ENCODE data around the gene SLC15A4.

The SLC15A4 gene

DNA sequence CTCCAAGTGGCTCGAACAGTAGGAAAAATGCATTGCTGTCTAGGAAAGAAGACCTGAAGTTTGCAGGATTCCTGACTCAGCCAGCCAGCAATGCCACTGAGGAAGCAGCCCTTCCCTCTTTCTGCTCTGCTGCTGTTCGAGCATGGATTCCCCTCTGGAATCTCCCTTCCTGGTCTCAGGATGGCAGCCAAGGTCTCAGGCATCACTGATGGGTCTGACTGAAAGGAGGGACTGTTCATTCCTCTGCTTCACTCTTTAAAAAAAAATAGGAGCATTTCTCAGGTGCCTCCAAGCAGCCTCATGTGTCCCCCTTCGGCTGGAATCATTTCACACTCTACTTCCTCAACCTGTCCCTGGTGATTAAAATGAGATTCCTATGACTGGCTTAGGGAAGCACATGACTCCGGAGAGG lies 62.4 kb downstream of the SLC15A4 start:
- H3K4me3 ChIP-seq (ENCODE audit: low read depth, low read length): no peak overlapping the region
- TF ChIP-seq, protein P1, sequence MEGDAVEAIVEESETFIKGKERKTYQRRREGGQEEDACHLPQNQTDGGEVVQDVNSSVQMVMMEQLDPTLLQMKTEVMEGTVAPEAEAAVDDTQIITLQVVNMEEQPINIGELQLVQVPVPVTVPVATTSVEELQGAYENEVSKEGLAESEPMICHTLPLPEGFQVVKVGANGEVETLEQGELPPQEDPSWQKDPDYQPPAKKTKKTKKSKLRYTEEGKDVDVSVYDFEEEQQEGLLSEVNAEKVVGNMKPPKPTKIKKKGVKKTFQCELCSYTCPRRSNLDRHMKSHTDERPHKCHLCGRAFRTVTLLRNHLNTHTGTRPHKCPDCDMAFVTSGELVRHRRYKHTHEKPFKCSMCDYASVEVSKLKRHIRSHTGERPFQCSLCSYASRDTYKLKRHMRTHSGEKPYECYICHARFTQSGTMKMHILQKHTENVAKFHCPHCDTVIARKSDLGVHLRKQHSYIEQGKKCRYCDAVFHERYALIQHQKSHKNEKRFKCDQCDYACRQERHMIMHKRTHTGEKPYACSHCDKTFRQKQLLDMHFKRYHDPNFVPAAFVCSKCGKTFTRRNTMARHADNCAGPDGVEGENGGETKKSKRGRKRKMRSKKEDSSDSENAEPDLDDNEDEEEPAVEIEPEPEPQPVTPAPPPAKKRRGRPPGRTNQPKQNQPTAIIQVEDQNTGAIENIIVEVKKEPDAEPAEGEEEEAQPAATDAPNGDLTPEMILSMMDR (IDR thresholded peaks at IDR 0.05; ENCODE audit: low read depth, low read length, missing control alignments): no peak
- in situ Hi-C loops (cut with HindIII; ENCODE audit: low sequenced_read_pairs): no loop called here
- no peak for DNase-seq (ENCODE audit: low read depth)

DNA sequence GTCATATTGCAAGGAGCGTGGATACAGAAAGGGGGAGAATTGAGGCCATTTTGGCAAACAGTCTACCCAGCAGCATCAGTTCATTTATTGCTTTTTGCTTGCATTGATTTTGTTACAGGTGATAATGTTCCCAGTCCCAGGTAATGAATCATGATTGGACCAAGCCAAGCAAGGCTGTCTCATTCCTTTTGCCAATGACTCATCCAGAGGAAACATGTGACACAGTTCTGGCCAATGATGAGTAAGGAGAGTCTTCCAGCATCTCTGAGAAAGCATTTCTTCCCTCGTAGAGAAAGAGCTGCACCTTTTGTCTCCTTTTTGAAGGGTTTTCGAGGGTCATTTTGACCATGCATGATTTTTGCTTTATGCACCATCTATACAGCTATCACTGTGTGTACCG lies 68.2 kb downstream of the SLC15A4 start:
- in situ Hi-C loops (cut with HindIII; ENCODE audit: low sequenced_read_pairs): no loop called here
- no peak for DNase-seq (ENCODE audit: low read depth)
- TF ChIP-seq, protein P1 (IDR thresholded peaks at IDR 0.05; ENCODE audit: low read depth, low read length, missing control alignments): no peak
- no peak overlapping the region for H3K4me3 ChIP-seq (ENCODE audit: low read depth, low read length)

DNA sequence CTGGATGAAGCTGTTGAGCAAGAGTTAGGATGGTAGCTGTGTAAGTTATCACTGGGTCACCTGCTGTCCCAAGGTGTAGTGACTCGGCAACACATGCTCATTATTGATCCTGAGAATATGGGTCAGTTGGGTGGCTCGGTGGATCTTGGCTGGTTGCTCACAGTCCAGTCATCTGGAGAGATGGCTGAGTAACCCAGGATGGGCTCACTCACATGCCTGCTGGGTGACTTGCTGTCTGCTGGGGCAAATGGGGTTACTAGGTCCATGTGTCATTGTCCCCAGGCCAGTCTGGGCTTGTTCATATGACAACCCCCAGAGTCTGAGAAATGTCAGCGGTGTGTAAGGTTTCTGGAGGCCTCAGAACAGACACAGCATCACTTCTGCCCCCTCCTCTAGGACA lies 69.5 kb downstream of the SLC15A4 start:
- in situ Hi-C loops (cut with HindIII; ENCODE audit: low sequenced_read_pairs): no loop called here
- TF ChIP-seq, protein P1 (IDR thresholded peaks at IDR 0.05; ENCODE audit: low read depth, low read length, missing control alignments): no peak
- no peak for DNase-seq (ENCODE audit: low read depth)
- no peak overlapping the region for H3K4me3 ChIP-seq (ENCODE audit: low read depth, low read length)

DNA sequence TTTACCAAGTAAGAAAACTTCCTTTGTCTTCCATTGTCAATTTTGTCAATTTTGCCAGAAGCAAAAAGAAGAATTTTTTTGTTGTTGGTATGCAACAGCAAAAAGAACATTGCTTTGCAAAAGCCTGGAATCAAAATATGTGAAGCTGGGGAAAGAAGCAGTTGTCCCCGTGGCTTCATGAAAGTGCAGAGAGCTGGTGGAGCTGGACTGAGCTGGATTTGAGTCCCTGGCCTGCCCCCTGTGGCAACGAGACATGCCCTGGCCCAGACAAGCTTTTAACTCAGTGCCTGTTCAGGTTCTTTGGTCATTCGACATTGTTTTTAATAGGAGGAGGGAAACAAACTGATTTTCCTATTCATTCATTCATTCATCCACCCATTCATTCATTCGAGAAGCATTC lies 70.3 kb downstream of the SLC15A4 start:
- H3K4me3 ChIP-seq (ENCODE audit: low read depth, low read length): no peak overlapping the region
- no peak for DNase-seq (ENCODE audit: low read depth)
- TF ChIP-seq, protein P1 (IDR thresholded peaks at IDR 0.05; ENCODE audit: low read depth, low read length, missing control alignments): no peak
- in situ Hi-C loops (cut with HindIII; ENCODE audit: low sequenced_read_pairs): no loop called here

DNA sequence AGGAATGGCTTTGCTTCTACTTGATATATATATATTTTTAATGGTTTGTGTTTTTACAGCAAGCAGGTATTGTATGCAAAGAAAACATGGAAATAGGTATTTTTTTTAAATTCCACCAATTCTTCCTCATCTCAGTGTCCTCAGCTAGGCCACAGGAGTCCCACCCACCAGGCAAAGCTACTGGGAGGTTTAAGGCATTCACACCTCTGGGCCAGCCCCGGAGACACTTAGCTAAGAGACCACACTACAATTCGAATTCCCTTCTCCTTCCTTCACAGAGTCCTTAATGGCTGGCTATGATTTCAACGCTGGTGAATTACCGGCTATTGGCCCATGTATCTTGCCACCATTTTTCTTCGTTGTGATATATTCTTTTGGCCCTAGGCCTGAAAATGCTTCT lies 71.4 kb downstream of the SLC15A4 start:
- TF ChIP-seq, protein P1 (IDR thresholded peaks at IDR 0.05; ENCODE audit: low read depth, low read length, missing control alignments): no peak
- H3K4me3 ChIP-seq (ENCODE audit: low read depth, low read length): no peak overlapping the region
- in situ Hi-C loops (cut with HindIII; ENCODE audit: low sequenced_read_pairs): no loop called here
- no peak for DNase-seq (ENCODE audit: low read depth)

DNA sequence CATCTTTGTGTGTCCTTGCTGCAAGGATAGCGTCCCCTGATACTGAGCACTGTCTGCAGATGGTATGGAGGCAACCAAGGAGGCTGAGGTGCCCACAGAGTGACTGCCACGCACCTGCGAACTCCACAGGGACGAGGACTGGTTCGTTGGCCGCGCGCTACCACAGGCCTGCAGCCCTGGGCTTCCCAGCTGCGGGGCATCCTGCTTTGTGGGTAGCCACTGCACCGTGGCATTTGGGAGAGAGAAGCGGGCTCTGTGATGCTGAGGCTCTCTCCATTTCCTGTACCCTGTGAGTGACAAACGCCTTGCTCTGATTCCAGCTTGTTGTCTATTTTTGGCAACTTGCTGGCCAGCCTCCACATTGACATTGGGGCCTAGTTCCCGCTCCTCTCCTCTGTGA lies 76.3 kb downstream of the SLC15A4 start:
- in situ Hi-C loops (cut with HindIII; ENCODE audit: low sequenced_read_pairs): no loop called here

More for the DNA sequence above, 76.3 kb downstream of the SLC15A4 start:
- no peak for DNase-seq (ENCODE audit: low read depth)
- TF ChIP-seq, protein P1 (IDR thresholded peaks at IDR 0.05; ENCODE audit: low read depth, low read length, missing control alignments): no peak
- H3K4me3 ChIP-seq (ENCODE audit: low read depth, low read length): no peak overlapping the region
